HG02973 (cell line): Measurements from ENCODE around the gene TMPRSS15.

Experiments
- ATAC-seq: cut with Tn5 transposase; IDR thresholded peaks from one replicate; pipeline ENCODE4 v1.9.1; 2021; ENCODE audit warnings: moderate library complexity; ENCODE audit not compliant: unreplicated experiment

Gene TMPRSS15

DNA sequence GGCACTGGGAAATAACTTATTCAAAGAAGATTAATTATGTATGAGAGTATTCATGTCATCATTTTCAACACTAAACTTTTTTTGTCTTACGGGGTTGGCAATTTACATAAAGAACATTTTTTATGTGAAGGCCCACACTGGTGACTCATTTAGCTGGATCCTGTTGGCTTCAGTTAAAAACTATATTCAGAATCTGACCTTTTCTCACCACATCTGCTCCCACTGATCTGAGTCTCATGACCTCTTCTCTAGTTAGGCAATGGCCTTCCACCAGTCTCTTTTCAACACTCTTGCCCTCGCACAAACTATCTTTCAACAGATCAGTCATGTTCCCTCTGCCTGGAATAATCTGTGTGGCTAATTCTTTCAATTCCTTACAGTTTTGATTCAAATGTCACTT lies 53.4 kb downstream of the TMPRSS15 start:
- no peak for ATAC-seq

DNA sequence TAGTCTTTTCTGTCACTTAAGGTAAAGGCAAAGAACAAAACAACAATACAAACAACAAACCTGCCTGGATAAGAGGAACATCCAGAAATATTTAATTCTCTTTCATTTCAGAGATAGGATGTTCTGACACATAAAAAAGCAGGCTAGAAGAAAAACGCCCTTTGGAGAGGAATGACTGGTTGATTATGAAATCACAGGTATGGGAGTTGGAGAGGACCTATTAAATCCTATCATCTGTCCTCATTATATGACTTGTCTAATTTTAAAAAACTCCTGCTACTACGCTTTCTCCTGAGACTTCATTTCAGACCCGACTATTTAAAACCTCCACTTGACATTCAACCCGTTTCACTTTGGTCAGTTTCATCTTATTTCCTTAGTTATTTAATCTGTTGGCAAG lies 54.1 kb downstream of the TMPRSS15 start:
- ATAC-seq, result no peak

DNA sequence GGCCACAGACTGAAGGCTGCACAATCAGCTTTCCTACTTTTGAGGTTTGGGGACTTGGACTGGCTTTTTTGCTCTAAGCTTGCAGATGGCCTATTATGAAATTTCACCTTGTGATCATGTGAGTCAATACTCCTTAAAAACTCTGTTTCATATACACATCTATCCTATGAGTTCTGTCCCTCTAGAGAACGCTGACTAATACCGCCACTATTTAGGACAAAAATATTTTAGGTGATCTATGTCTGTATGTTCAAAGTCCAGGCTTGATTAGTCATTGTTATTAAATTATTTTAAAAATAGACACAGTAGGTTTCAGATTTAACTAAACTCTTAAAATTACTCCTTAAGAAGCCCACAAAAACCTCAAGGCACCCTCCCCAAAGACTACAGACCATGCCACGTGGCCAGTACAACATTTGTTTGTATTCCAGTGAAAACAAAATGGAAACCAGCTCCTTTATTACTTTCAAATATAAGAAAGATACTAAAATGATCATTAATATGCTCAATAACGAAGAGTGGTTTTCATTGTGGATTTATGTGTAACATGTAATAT lies 63.1 kb downstream of the TMPRSS15 start:
- no peak for ATAC-seq

DNA sequence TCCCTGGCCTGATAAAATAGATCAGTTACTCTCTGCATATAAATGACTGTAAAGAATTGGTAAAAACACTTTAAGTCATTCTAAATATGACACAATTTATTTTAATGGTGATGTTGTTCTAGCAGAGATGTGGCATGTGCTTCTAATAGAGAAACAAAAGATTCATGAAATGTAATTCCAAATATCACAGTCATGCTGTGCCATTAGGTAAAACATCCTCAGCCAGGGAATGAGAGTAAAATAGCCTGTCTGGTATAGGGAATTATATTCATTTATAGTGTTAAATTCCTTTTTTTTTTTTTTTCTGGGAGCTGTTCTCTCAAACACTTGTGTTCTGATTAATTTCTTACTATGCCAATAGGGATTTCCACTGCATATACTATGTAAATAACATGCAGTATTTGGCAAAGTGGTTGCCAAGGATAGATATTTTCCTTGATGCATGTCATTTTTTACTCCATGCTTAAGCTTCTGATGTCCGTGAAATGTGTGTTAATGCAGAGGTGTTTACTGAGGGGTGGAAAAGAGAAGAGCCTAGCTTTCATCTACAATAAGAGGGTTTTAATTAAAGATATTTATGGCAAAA lies 67.8 kb downstream of the TMPRSS15 start:
- ATAC-seq, result no peak

DNA sequence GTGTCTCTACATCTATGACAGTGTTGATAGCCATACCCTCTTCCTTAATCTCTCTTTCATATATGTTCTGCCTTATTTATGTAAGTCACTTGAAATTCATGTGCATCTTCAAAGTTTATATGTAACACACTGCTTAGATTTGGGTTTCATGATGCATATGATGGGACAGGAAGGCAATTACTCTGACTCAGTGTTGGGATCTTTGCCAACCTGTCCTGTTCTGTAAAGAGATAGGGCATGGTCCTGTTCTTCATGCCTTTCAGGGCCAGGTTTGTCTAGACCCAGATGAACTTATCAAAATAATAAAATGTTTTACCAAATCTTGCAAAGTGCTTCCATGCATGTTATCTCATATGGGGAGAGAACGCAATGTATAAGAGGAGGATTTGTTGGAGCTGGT lies 69.5 kb downstream of the TMPRSS15 start:
- ATAC-seq, result no peak

DNA sequence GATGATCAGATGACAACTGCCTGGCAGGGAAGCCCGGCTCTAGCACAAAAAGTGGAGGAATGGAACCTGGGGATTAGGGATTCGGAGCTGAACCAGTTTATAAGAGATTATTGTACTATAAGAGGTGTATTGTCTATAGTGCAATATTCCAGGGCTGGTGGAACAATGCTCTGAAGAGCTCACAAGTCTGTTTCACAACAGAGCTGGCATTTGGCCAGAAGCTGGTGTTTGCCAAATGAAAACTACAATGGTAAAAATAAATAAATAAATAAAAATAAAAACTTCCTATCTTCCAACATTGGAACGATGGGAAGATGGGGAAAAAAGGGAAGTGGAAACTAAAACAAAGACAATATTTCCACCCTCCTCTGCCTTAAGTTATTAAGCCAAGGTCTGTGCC lies 85.4 kb downstream of the TMPRSS15 start:
- no peak for ATAC-seq

DNA sequence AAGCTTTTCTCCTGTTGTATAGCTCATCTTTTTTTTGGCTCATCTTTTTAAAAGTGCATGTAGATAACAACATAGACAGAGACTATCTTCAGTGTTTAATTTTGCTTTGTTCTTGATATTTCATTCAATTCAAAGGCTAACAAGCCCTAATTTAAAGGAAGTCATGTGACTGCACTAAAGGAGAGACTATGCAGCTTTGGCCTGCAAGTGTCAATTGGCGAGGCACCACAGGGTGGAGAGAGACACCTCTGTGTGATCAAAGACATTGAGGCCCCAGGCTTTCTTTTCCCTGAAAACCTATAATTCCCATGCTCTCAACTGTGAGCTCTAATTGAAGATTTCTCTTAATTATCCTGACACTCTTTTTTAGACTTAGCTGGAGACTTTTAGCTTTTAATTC lies 105.4 kb downstream of the TMPRSS15 start:
- ATAC-seq, result no peak

DNA sequence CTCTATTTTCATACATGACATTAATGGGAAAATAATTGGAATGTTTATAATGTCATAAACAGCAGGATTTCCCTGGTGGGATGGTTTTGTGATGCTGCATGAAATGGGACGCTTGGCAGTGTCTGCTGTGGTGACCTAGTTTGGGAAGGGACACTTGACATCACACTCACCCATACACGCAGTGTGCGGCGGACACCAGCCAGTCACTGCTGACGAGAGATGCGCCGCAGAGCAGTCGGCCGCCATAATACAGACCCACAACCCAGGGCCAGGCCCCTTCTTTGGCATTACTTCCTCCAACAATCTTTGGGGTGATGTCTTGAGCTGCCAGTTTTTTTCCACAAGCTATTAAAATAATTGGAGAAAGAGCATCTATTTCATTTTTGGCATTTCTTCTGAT lies 109.5 kb downstream of the TMPRSS15 start:
- ATAC-seq, result no peak

DNA sequence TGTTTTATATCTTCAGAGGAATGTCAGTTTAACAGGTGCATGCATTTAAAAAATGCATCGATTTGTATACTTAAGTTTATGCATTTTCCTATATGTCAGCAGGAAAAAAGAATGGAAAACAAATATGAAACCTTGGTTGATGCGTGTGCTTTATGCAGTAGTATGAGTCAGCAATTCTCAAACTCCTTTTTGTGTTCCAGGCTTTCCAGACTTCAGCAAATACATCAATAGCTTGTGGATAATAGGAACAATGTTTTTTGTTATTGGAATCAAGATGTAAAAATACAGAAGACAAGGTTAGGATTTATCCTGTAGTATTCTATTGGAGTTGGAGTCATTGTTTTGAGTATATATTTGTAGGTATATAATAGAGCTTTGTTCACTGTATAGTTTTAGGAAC lies 113.7 kb downstream of the TMPRSS15 start:
- no peak for ATAC-seq

DNA sequence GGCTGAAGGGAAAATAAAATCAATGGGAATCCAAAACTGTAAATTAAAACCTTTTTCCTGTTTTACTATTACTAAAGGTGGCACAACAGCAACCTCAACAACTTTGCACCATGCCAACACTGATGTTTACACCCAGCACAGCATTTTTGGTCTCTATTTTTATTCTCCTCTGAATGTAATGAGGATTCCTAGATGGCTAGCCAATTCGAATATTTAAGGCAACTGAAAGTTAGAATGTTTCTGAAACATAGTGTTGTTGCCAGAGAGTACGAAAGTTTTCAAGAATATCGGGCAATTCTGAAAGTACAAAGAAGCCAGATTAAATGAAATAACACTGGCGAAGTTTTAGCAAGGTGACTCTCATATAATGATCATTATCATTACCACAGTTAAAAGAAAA lies 118.2 kb downstream of the TMPRSS15 start:
- no peak for ATAC-seq

DNA sequence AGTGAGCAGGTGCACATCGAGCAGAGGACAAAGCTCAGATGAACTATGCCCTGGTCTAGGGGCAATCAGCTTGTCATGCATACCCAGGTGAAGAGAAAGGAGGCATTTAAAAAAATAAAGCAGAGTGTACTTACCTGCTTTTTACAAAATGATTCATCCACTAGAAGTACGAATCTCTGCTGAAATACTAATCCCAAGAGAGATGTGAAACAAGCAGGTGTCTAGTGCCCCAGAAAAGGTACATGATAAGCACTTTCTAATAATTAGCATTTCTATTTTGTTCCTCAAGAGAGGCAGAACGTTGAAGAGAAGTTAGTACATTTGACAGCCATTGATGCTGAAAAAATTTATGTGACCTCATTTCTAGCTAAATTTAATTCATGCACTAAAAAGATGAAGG lies 127.8 kb downstream of the TMPRSS15 start:
- no peak for ATAC-seq

DNA sequence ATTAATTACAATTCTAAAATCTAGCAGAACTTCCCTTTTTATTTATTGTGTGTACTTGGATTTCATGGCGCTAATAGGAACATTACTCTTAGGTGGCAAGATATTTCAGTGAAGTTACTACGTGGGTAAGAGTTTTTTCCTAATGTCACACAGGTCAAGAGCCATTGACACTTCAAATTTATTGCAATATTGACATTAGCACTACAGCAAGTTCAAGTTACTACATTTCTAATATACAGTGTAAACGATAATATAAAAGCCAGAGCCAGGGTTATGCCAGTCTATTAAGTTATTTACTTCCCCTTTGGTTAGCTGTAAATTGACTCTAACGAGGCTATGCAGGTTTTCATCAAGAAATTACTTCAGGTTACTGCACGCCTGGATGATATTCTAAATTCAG lies 129.2 kb downstream of the TMPRSS15 start:
- ATAC-seq, result no peak

DNA sequence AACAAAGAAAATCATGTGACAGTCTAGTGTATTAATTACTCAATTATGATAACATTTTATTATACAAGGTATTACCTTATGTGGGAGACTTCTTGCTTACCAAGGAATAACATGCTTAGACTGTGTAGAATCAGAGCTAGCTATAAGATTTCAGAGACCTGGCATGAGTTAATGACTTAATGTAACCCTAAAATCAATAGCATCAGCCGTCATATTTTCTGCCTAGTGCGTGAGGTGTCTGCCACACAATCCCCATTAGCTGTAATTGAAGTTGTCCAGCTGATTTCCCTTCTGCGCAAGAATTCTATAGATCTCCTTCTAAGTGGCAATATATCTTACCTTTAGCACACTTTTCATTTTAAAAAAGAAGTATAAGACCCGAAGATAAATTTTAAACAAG lies 130.2 kb downstream of the TMPRSS15 start:
- ATAC-seq, result no peak

DNA sequence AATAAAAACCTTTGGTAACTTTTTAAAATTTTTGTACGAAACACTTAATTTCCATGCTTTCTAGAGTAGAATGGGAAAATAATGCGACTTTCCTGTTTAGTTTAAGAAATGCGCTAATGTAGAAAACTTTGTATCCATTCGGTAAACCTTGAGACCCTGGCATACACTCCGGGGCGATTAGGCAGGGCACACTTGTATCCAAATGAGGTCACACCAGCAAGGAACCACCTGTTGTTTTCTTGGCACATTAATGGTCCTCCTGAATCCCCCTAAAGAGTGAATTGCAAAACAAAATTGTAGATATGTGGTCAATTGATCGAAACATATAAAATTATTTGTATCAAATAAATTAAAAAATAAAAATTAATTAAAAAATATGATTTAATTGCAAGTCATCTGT lies 133.7 kb downstream of the TMPRSS15 start:
- ATAC-seq, result no peak

DNA sequence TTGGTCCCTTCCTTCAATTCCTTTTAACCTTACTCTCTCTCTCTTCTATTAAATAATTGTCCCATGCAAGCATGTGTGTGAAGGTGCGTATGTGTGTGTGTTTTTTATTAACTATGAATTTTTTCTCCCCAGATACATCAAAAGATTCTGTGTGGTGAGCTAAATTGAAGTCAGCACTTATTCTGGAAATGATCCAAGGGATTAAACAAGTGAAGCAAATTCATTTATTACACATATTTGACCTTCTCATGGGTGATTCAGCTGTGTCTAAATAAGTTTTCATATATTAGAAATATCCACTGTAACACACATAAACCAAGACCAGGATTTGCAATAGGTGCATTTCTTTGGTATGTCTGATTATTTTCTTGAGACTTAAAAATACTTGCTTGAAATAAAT lies 134.7 kb downstream of the TMPRSS15 start:
- no peak for ATAC-seq

DNA sequence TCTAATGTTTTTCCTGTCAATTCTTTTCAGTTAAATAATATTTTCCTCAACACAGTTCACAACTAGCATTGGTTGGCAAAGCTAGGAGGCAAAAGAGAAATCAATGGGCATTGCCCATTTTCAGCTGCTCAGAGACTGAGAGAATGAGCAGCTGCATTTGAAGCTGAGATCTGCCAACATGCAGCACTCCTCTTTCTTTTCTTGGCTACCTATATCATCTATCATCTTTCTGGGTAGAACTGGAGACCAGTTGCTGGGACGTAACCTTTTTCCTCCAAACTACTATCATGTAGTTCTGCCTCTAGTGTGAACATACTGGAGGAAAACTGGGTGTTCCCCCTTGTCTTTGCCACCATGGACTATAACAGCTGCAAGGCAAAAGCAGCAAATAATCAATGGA lies 136.1 kb downstream of the TMPRSS15 start:
- no peak for ATAC-seq

DNA sequence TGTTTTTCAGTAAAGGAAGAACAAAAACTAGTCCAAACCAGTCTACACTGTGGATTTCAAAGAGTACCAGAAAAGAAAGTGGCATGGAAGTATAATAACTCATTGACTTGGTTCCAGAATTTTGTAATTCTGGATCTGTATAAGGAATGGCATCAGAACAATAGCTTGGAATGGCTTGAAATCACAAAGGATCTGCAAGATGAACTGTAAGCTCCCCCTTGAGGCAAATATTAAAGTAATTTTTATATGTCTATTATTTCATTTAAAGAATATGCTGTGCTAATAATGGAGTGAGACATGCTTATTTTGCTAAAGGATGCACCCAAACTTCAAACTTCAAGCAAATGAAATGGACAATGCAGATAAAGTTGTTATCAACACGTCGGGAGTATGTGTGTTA lies 137.6 kb downstream of the TMPRSS15 start:
- ATAC-seq, result no peak

DNA sequence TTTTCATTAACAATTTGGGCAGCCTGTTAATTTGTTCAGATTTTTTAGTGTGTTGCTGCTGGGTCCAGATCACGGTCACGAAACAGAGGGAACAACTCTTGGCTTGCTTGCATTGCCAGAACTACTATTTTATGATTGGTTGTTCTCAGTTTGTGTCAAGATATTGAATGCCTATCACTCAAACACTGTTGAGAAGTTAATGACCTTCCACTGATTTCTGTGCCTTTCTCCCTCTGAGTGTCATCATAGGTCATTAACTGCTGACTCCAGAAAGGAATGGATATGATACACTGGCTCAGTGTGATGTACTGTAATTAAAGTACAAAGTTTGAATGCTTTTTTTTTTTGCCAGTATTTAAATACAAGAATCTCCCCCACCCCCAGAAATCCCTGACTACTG lies 149.8 kb downstream of the TMPRSS15 start:
- ATAC-seq, result no peak

DNA sequence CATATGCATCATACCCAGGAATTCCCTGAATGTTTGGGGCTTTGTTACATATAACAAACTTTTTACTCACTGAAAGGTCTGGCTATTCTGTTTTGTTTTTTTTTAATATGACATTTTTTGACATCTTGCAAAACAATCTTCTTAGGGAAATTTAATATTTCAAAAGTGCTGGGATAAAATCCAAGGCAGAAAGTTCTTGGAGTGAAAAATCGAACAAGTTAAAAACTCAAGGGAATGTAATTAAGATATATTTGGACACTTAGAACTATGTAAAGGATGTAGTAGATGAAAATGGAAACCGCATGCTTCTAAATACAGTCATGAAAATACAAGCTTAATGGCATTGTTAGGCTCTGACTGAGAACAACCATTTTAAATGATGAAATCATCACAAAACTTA lies 150.4 kb downstream of the TMPRSS15 start:
- ATAC-seq, result no peak

DNA sequence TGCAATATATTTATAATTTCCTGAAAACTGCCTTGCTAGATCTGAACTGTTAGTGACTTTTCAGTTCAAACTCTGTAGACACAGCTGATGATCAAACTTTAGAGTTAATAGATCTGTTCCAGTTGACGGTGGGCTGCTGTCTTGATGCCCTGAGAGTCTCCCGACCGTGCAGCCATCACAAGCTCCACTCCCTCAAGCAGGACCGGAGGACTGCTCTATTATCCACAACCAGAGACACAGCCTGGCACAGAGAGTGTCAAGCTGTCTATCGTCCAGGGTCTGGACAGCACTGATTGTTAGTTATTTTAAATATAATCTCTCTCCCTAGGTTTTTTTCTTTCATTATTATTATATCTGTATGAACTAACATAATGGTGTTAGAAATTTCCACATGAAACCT lies 150.9 kb downstream of the TMPRSS15 start:
- no peak for ATAC-seq

DNA sequence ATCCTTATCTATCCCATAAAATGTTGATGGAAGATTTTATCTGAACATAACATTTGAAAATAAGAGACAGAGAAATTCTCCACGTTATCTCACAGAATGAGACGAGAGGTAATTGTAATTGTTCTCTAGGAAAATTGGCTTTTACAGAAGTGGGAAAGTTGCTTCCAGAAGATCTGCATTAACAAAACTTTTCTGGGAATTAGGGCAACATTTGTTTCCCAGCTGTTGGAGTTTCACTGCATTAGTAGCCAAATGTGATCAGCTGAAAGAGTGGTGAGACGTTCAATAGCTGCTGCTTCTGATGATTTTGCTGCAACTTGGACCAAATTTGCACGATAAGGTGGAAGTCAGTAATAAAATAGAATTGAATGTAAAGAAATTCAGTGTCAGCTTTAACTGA lies 151.3 kb downstream of the TMPRSS15 start:
- no peak for ATAC-seq

DNA sequence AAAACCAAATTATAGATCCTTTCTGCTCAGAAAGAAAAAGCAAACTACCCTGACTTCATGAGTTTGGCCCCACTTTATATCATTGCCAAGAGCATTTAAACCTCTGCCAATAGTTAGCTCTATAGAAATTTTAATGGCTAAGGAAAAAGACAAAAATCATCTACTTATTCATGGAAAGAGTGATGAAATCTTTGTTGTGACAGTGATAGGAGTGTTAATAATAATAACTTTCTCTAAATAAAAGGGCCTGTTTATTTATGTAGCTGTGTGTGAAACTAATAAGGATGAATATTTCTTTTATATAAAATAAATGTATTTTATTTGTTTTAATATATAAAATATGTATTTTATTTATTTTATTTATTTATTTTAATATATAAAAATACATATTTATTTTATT lies 152.5 kb downstream of the TMPRSS15 start:
- no peak for ATAC-seq

DNA sequence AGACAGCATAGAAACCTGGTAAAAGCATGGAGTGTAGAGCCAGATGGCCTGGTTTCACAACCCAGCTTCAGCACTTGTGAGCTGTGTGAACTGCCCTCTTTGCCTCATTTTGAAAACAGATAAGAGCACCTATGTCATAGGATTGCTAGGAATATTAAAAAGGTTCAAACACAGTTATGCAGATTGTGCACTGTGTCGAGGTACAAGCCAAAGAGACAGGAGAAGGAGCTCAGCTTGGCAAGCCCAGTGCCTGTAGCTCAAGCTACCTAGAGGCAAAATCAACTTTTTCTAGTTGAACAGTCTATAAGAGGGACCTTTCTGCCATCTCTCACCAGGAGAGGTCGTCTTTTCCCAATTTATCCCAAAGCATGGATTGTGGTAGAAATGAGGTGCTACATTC lies 153.9 kb downstream of the TMPRSS15 start:
- no peak for ATAC-seq
